T-helper 2 cell (primary cell): ENCODE measurements around the gene ZCRB1.
A peak's percentile ranks its signal among the peaks of the same experiment; 100 is the strongest.
"Not testable (repeated sequence)": the region's sequence is repeated elsewhere in the genome, so short reads cannot be mapped to it uniquely, and the experiment has no call there.

Experiments
- DNase-seq, 5 experiments: peaks; one replicate each; pipeline versions ENCODE4 v3.0.0 to v3.0.0-alpha.2; 2012 to 2022
- total RNA-seq, 2 donors: gene quantifications; one replicate each; lab custom pipeline; 2026; lab: John Stamatoyannopoulos, UW

Gene ZCRB1, protein sequence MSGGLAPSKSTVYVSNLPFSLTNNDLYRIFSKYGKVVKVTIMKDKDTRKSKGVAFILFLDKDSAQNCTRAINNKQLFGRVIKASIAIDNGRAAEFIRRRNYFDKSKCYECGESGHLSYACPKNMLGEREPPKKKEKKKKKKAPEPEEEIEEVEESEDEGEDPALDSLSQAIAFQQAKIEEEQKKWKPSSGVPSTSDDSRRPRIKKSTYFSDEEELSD
- 21.8 to 32.8 reads per million in 2 donors for total RNA-seq

DNA sequence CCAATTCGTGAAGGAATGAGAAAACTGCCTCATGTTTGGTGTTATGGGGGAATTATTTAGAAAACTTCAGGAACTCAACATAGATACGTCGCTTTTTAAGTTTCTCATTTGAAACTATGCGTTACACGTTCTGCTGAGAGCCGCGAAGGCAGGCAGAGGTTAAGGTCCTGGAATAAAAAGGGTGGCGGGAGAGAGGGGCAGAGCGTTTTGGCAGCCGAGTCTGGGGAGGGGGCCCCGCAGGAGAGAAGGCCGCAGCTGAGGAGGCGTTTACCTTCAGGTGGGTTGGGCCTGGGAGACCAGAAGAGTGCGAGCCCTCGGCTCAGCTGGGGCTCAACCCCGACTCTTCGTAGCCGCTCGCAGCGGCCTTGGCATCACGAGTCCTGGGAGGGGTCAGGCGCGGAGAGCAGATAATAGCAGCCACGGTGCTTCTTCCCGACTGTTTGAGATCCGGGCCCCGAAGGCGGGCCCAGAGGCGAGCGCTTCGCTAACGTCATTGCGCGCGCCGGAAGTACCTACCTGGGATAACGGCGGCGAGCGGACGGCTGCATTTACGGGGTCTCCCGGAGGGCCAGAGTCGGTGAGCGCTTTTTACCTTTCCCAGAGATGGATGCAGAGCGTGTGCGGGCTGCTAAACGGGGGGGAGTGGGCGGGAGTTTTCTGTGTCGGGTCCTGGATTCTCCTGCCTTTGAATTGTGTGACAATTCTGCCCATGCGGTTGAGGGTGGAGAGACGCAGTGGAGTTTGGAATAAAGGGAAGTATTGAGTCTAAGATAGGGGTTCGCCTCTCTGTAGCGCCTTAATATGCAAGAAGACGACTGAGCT is at the start of gene ZCRB1, which contains the start of gene PPHLN1:
Gene ZCRB1, minus strand, starts transcription at position 442 of the 822 bp plus-strand sequence. CDS start 1,992 bp downstream, outside the sequence.
Gene PPHLN1, plus strand, starts transcription at position 515 of the 822 bp plus-strand sequence. CDS start 9,736 bp downstream, outside the sequence.
- peak; percentile 63 to 87 (median 72) for DNase-seq

DNA sequence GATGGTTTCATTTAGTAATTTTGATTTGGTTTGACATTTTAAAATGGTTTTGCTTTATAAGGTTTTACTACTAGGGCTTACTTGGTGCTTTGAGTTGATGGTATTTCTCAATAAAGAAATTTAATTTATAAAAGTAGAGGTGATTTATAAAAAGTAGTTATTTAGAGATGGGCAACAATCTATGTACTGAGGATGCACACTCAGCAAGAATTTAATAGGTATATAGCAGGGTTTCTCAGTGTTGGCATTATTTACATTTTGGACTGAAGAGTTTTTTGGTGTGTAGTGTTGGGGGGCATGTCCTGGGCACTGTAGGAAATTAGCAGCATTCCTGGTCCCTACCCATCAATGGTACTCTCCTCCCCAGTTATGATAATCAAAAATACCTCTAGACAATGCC is 47.8 kb upstream of the ZCRB1 start:
- no peak for DNase-seq

- DNase-seq = peak in 2 of 5 experiments; percentile 12 to 68
Measured at GRCh38 chr12:42372154-42372791, 46.4 kb upstream of the ZCRB1 start.

DNA sequence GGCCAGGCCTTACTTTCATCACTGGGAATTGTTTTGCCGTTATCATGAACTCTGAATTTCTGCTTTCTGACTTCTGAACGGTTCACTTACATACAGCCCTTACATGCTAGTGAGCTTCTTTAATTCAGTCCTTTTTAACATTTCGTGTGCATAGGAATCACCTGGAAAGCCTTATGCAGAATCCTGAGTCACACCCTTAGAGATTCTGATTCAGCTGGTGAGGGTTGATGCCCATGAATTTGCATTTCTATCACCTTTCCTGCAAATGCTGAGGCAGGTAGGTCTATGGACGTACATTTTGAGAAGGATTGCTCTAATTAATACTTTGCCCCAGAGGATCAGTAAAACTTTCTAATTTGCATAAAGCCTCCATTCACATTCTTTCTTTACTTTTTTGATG is 44.1 kb upstream of the ZCRB1 start:
- DNase-seq = no peak

- no peak for DNase-seq
Measured at GRCh38 chr12:42365486-42365885, 39.6 kb upstream of the ZCRB1 start.

- DNase-seq = no peak
Measured at GRCh38 chr12:42364692-42365091, 38.8 kb upstream of the ZCRB1 start.

- DNase-seq = no peak
Measured at GRCh38 chr12:42362647-42363260, 36.9 kb upstream of the ZCRB1 start.

GRCh38 chr12:42361909-42362646 is 36.2 kb upstream of the ZCRB1 start:
- DNase-seq = no peak

- DNase-seq = peak in 1 of 5 experiments; percentile 38
Measured at GRCh38 chr12:42360747-42361403, 35.0 kb upstream of the ZCRB1 start.

DNA sequence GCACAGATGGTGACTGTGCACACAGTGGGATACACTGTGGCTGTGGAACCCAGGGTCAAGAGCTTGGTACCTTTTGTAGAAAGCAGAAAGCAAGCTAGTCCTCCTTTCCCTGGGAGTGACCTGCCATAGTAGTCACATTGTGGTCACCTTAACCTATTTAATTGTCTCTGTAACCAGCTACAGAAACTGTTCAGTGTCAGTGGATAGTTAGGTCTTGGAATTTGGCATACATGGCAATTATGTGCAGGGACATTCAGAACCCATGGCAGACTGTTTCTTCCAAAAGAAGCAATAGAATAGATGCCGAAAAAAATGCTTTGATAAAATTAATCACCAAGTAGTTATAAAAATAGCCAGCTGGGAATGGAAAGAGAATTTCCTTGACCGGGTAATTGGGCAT is 30.4 kb upstream of the ZCRB1 start:
- DNase-seq = no peak

- DNase-seq = not testable (repeated sequence)
Measured at GRCh38 chr12:42350021-42350407, 24.1 kb upstream of the ZCRB1 start.

GRCh38 chr12:42349119-42350020 is 23.5 kb upstream of the ZCRB1 start:
- not testable (repeated sequence) for DNase-seq

- no peak for DNase-seq
Measured at GRCh38 chr12:42346403-42347002, 20.6 kb upstream of the ZCRB1 start.

DNA sequence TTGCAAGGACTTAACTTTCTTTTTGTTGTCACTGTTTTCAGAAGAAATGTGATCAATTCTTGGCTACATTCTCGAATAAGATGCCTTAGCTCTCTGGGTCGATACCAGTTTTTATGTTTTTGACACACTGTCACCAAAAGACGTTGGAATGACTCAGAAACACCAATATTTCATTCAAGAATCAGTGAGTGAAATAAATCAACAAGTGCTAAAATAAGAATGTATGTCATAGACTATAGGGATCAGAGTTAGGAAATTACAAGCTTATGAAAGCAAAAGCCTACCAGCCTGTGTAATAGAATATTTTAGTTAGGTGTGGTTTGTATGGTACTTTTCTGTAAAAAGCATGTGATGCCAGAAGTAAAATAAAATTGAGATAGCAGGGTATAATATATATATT is 17.8 kb upstream of the ZCRB1 start:
- peak in 1 of 5 experiments; percentile 13 for DNase-seq

GRCh38 chr12:42342028-42342427 is 16.1 kb upstream of the ZCRB1 start:
- no peak for DNase-seq

GRCh38 chr12:42338280-42338679 is 12.4 kb upstream of the ZCRB1 start:
- DNase-seq = no peak

DNA sequence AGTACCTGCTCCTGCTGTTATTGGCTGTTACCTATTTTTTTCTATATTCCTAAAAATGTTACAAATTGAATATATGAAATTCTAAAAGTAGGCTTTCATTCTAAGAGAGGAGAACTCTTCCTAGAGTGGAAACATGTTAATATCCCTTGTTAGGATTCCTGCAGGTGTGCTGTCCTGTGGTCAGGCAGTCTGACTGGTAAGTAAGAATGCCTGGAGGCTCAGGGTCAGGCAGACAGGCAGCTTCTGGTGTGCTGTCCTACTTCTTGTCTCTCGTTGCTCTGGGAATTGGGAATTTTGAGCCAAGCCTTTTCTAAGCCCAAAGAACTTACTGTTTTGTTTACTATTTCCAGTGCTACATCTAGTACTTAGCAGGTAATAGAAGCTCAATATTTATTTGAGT is 10.4 kb upstream of the ZCRB1 start:
- DNase-seq = no peak

GRCh38 chr12:42332301-42333285 is 6.7 kb upstream of the ZCRB1 start:
- peak in 1 of 5 experiments; percentile 50 for DNase-seq

DNA sequence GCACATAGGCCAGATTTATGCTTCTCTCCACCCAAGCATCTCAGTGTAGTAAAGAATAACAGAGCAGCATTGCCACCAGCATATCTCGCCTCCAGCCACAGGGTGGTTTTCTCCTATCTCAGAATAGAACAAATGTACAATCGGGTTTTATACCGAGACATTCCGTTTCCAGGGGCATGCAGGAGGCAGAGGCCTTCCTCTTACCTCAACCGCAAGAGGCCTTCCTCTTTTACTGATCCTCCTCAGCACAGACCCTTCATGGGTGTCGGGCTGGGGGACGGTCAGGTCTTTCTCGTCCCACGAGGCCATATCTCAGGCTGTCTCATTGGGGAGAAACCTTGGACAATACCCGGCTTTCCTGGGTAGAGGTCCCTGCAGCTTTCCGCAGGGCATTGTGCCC is 4.2 kb upstream of the ZCRB1 start:
- DNase-seq = not testable (repeated sequence)
